Measurements from ENCODE around the gene AKT2.

DNA sequence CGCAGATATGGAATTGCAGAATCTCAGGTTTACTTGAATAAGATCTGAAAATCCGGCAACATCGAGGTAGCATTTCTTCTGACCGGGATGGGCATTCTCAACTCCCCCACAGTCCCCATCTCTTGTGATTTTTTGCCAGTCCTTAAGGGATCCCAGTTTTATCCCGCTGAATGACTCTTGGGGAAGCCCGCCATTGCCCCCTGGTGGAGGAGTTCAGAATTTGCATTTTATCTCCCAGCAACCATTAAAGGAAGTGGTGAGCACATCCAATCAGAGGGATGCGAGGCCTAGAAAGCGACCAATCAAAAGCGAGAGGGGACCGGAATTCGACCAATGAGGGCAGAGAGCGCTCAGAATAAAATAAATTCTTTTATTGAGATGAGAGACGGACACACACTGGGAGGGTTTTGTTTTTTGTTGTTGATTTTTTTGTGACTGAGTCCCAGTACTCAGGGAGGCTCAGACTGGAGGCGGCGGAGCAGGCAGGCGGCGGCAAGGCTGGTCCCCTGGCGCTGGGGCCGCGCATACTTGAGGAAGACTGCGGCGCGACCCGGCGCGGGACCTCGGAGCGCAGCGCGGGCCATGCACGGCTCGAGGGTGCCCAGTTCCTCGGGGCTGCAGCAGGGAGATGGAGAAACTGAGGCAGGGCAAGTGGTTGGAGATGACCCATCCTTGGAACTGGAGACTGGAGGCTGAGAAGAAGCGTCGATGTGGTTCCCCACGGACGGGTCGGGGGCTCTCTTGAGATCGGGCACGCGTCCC lies 63.1 kb downstream of the AKT2 start:
- peak; percentile 94 for TF ChIP-seq CTCF (IDR thresholded peaks at IDR 0.05; ENCODE audit: low read depth, low read length)
- TF ChIP-seq EZH2phosphoT487 (IDR thresholded peaks at IDR 0.05; ENCODE audit: low read depth): no peak
